ENCODE results near the gene CHN1.

DNA sequence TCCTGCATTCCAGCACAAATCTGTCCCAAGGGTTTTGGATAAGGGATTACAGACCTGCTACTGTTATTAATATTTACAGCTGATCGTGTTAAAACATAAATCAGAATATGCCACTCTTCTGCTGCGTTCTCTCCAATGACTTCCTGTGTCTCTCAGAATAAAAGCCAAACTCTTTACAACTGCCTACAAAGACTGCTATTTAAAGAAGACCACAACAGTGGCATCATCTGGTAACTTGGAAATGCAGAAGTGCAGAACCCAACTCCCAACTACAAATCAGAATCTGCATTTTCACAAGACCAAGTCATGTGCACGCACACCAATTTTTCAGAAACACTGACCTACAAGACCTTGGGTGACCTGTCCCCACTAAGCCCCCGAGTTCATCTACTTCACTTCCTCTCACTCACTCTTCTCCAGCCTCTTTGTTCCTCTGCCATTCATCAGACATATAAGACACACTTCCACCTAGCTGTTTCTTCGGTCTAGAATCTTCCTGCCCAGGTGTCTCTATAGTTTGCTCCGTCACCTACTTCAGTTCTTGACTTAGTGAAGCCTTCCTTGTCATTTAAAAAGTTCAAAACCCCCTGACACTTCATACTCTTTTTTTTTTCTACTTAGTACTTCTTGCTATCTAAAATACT lies 36.0 kb downstream of the CHN1 start:
- TF ChIP-seq POLR2AphosphoS5 (IDR thresholded peaks at IDR 0.05), result no peak
- TF ChIP-seq, protein P1, sequence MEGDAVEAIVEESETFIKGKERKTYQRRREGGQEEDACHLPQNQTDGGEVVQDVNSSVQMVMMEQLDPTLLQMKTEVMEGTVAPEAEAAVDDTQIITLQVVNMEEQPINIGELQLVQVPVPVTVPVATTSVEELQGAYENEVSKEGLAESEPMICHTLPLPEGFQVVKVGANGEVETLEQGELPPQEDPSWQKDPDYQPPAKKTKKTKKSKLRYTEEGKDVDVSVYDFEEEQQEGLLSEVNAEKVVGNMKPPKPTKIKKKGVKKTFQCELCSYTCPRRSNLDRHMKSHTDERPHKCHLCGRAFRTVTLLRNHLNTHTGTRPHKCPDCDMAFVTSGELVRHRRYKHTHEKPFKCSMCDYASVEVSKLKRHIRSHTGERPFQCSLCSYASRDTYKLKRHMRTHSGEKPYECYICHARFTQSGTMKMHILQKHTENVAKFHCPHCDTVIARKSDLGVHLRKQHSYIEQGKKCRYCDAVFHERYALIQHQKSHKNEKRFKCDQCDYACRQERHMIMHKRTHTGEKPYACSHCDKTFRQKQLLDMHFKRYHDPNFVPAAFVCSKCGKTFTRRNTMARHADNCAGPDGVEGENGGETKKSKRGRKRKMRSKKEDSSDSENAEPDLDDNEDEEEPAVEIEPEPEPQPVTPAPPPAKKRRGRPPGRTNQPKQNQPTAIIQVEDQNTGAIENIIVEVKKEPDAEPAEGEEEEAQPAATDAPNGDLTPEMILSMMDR (IDR thresholded peaks at IDR 0.05), result no peak
- TF ChIP-seq POLR2A (IDR thresholded peaks at IDR 0.05), result no peak
- TF ChIP-seq EP300 (IDR thresholded peaks at IDR 0.05), result no peak

Measured in sigmoid colon (tissue), 4 donors.